ENCODE data around the gene BLID. TPM values are rescaled to one million over a fixed set of nuclear protein-coding genes. Genes with fewer than 3 reads are reported as not detected.

The BLID gene
- total RNA-seq, 4 donors from 2014 or later = 1.7 to 6.5 (median 5.8) TPM

DNA sequence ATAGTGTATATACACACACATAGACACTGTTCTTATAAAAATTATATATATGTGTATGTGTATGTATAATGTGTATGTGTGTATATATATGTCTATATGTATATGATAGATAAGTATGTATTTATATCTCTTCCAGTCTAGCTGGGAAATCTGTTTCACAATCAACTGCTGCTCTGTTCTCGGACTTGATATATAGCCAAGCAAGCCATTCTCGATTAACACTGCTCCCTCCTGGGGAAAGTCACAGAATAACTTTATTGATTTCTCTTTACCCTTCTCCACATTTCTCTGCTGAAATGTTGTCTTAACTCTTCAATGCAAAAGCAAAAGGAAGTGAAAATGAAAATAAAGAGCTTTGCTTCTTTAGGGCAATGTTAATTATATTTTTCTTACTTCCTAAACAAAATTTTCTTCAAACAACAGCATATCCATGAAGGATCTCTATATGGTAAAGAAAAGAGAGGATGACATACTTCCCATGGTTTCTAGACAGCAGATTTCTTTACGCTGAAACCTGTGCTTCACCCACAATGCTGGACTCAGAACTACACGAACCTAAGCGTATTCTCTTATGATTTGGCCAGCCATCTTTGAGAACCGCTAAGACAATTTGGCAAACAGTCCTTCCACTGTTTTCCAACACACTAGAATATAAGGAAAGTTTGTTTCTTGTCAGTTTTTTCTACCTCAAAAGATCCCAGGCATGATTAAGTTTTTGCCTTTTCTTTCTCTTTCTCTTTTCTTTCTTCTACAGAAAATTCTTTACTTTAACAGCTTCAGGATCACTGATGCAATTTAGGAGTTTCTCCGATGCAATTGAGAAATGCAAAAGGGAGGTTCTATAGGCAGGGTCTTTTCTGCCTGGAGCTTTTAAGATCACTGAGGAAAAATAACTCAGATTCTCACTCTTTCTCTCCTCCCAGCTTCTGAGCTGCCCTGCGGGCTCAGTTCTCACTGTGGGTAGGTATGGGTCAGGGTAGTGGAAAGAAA lies 1.9 kb downstream of the BLID start:
- no peak for DNase-seq (ENCODE audit: low spot score)

DNA sequence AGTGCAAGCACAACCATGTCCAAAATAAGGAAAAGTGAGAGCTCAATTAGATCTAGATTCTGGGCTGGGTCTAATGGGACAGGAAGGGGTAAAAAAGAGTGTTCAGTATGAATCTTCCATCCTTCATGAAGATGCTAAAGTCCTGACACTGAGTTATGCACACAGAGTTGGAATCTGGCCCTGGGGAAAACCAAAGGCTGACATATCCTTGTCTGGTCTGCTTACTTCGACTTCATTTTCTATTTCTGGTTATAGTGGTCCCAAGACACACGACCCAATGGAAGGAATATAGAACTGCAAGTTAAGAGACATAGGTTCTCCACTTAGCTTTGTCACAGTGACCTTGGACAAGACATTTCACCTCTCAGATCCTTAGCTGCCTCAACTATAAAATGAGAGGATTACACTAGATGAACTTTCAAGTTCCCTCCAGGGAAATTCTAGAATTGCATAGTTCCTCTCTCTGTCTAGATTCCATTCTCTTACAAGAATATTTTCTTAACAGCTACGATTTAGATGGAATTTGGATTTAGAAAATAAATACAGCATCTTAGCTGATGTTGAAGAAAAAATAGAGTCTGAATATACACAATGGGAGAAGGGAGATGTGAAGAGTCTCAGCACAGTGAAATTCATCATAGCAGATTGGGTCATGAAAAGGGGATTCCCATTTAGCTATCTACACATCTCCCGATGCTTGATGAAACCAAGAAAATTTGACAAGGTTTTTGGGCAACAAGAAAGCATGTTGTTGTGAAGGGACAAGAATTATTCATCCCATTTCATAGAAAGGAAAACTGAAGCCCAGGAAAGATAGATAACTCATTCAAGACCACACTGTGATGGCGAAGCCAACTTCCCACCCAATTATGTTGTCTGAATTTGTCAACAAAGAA lies 3.3 kb downstream of the BLID start:
- ATAC-seq (ENCODE audit: low FRiP score) = no peak
- no peak for DNase-seq (ENCODE audit: low spot score)
- TF ChIP-seq, protein P1, sequence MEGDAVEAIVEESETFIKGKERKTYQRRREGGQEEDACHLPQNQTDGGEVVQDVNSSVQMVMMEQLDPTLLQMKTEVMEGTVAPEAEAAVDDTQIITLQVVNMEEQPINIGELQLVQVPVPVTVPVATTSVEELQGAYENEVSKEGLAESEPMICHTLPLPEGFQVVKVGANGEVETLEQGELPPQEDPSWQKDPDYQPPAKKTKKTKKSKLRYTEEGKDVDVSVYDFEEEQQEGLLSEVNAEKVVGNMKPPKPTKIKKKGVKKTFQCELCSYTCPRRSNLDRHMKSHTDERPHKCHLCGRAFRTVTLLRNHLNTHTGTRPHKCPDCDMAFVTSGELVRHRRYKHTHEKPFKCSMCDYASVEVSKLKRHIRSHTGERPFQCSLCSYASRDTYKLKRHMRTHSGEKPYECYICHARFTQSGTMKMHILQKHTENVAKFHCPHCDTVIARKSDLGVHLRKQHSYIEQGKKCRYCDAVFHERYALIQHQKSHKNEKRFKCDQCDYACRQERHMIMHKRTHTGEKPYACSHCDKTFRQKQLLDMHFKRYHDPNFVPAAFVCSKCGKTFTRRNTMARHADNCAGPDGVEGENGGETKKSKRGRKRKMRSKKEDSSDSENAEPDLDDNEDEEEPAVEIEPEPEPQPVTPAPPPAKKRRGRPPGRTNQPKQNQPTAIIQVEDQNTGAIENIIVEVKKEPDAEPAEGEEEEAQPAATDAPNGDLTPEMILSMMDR (IDR thresholded peaks at IDR 0.05) = no peak

More for the DNA sequence above, 1.9 kb downstream of the BLID start:
- TF ChIP-seq, protein P1 (IDR thresholded peaks at IDR 0.05) = no peak
- ATAC-seq (ENCODE audit: low FRiP score) = no peak

DNA sequence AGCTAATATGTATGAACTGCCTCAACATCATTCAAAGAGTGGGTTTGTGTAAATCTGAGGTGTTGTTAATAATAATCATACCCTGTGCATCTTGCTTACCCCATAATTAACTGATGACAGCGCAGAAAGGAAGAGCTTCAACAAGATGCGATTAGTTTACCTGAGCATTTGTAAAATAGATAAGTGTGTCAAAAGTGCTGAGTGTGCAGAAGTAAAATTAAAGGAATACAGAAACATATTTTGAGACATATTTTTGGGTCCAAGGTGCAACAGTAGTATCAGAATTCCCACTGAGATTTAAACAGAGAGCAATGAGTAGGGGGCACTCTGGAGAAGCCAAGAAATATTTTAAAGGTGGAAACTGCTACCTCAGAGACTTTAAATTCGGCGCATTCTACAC lies 6.1 kb downstream of the BLID start:
- no peak for DNase-seq (ENCODE audit: low spot score)
- ATAC-seq (ENCODE audit: low FRiP score) = no peak
- TF ChIP-seq, protein P1 (IDR thresholded peaks at IDR 0.05) = no peak

DNA sequence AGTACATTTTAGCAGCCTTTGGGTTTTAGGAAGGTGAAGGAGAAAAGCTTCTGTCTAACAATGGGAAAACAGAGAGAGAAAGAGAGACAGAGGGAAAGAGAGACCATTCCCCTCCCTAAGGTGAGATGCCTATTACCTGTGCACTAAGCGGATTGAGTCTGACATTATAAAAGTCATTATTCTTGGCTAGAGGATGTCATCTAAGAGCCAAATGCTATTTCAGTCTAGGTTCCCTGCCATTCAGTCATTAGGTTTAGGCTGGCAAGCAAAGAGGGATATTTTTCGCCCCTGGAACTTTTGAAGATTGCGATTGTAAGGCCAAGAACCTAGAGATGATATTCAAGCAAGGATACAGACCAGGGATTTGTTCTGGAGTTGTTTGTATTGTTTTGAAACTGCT lies 7.2 kb downstream of the BLID start:
- ATAC-seq (ENCODE audit: low FRiP score) (no peak), DNase-seq (ENCODE audit: low spot score) (no peak)
- TF ChIP-seq, protein P1 (IDR thresholded peaks at IDR 0.05) = no peak

DNA sequence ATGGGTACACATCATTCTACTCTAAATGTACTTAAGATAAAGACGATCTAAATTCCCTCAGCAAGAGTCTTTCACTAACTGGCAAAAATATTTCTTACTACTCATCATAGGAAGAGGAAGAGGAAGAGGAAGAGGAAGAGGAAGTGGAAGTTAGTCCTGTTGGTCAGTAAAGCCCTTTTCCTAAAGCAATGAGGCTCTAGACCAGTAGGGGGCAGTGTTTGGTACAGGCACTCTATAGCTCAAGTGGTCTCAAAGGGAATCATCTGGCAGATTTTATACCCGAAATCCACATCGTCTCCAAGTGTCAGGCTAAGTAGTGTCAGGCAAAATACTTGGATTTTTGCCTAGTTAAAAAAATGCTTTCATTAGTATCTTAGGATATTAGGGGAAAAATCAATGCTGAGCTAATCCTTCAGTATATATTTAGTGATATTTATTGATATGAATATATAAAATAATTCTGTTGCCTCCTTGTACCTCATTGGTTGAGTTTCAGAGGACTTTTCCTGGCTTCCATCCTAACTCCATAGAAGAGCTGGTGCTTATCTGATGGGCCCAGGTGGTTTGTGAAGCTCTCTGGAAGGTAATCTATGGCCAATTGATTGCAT lies 7.7 kb downstream of the BLID start:
- TF ChIP-seq, protein P1 (IDR thresholded peaks at IDR 0.05) = no peak
- DNase-seq (ENCODE audit: low spot score) (no peak), ATAC-seq (ENCODE audit: low FRiP score) (no peak)

DNA sequence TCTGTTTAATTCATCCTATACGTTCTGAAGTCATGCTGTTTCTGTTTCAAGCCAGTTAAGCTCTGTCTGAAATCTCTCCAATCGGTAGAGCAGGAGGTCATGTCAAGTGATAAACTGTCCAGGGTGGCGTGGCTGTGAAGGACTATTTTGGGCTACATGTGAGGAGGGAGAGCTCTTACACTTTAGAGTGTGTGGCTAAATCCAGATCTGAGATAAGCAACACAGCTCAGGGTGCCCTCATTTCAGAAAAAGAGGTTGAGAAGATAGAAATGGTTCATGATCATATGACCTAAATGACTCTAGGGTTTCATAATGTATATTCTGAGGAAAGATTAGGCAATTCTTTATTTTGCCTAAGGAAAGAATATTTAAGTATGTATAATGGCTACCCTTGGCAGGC lies 8.4 kb downstream of the BLID start:
- TF ChIP-seq, protein P1 (IDR thresholded peaks at IDR 0.05) = no peak
- DNase-seq (ENCODE audit: low spot score) (no peak), ATAC-seq (ENCODE audit: low FRiP score) (no peak)

All from omental fat pad (tissue), 4 donors.